SJSA1 (cell line): Measurements from ENCODE around the gene SRD5A3. TPM values are rescaled to one million over a fixed set of nuclear protein-coding genes. Genes with fewer than 3 reads are reported as not detected.

Source experiments
- DNase-seq, 2 experiments: peaks; one replicate each; pipeline ENCODE4 v3.0.0-alpha.2; 2015 to 2020; ENCODE audit warnings: low spot score in 2 of 2, low read depth in 1 of 2
- H3K27ac ChIP-seq: fragments of 250-450 bp; sonication (Bioruptor Pico); 2 replicates; pipeline ENCODE4 v1.5.1; 2020; ENCODE audit warnings: mild to moderate bottlenecking, moderate library complexity
- H3K27me3 ChIP-seq: fragments of 250-450 bp; sonication (Bioruptor Pico); replicated peaks from 2 replicates; pipeline ENCODE4 v1.5.1; 2020; ENCODE audit warnings: mild to moderate bottlenecking, moderate library complexity
- H3K36me3 ChIP-seq: fragments of 250-450 bp; sonication (Bioruptor Pico); 2 replicates; pipeline ENCODE4 v1.5.1; 2020; ENCODE audit warnings: mild to moderate bottlenecking
- H3K4me1 ChIP-seq: fragments of 250-450 bp; sonication (Bioruptor Pico); replicated peaks from 2 replicates; pipeline ENCODE4 v1.6.1; 2021; ENCODE audit warnings: mild to moderate bottlenecking
- H3K4me3 ChIP-seq: fragments of 250-450 bp; sonication (Bioruptor Pico); 2 replicates; pipeline ENCODE4 v1.5.1; 2020; ENCODE audit warnings: mild to moderate bottlenecking
- H3K9me3 ChIP-seq: fragments of 250-450 bp; sonication (Bioruptor Pico); replicated peaks from 2 replicates; pipeline ENCODE4 v1.5.1; 2020; ENCODE audit warnings: mild to moderate bottlenecking
- total RNA-seq: library from RNA; depleted of rRNA; stranded (reverse); fragments of >200 nt; shearing (Covaris generic); gene quantifications from 2 replicates; pipeline ENCODE4 v1.2.3, GENCODE V29; 2014; rRNA removed

SRD5A3 gene
- 13.6 and 18.2 TPM in 2 replicates for total RNA-seq

GRCh38 chr4:55345980-55346850 is at the start of gene SRD5A3:
Gene SRD5A3, plus strand, starts transcription at chr4:55346242. Its CDS starts 95 bp downstream, at chr4:55346337.
- peak; percentile 83 to 92 for DNase-seq
- peaks cover 14% of the 10 kb centered on the region for H3K4me1 ChIP-seq
- H3K27ac ChIP-seq, result peak within 1 kb of the TSS; percentile 60

GRCh38 chr4:55297346-55297745 is 48.7 kb upstream of the SRD5A3 start:
- H3K36me3 ChIP-seq, result no peaks in the 10 kb centered on the region
- no peaks in the 10 kb centered on the region for H3K4me1 ChIP-seq
- no peak overlapping the region for H3K27ac ChIP-seq
- no peaks in the 10 kb centered on the region for H3K9me3 ChIP-seq
- DNase-seq, result no peak
- no peaks in the 10 kb centered on the region for H3K27me3 ChIP-seq
- no peak overlapping the region for H3K4me3 ChIP-seq

More at GRCh38 chr4:55345980-55346850, at the start of gene SRD5A3:
- H3K4me3 ChIP-seq, result peak within 1 kb of the TSS; percentile 60
- H3K9me3 ChIP-seq, result no peaks in the 10 kb centered on the region
- no peaks in the 10 kb centered on the region for H3K36me3 ChIP-seq
- H3K27me3 ChIP-seq, result no peaks in the 10 kb centered on the region

GRCh38 chr4:55303760-55304165 is 42.3 kb upstream of the SRD5A3 start:
- Histone ChIP-seq H3K4me1 (no peaks in the 10 kb centered on the region), H3K9me3 (no peaks in the 10 kb centered on the region), H3K36me3 (no peaks in the 10 kb centered on the region), H3K27ac (no peak overlapping the region), H3K27me3 (no peaks in the 10 kb centered on the region), H3K4me3 (no peak overlapping the region)
- no peak for DNase-seq

- no peak overlapping the region for H3K4me3 ChIP-seq
Observed at GRCh38 chr4:55304303-55304702, 41.7 kb upstream of the SRD5A3 start.

GRCh38 chr4:55308071-55308470 is 38.0 kb upstream of the SRD5A3 start:
- Histone ChIP-seq H3K27ac (no peak overlapping the region), H3K4me3 (no peak overlapping the region), H3K27me3 (peaks cover 6% of the 10 kb centered on the region; the same call in 1 of the 2 replicates), H3K9me3 (no peaks in the 10 kb centered on the region; the same call in 1 of the 2 replicates), H3K36me3 (no peaks in the 10 kb centered on the region), H3K4me1 (no peaks in the 10 kb centered on the region)
- DNase-seq, result no peak

More at GRCh38 chr4:55304303-55304702, 41.7 kb upstream of the SRD5A3 start:
- Histone ChIP-seq H3K9me3 (no peaks in the 10 kb centered on the region), H3K27me3 (no peaks in the 10 kb centered on the region), H3K27ac (no peak overlapping the region), H3K36me3 (no peaks in the 10 kb centered on the region), H3K4me1 (no peaks in the 10 kb centered on the region)
- DNase-seq, result no peak

GRCh38 chr4:55311792-55312488 is 34.1 kb upstream of the SRD5A3 start:
- no peak for DNase-seq
- Histone ChIP-seq H3K36me3 (no peaks in the 10 kb centered on the region), H3K9me3 (no peaks in the 10 kb centered on the region; the same call in 1 of the 2 replicates), H3K4me3 (no peak overlapping the region), H3K27ac (no peak overlapping the region), H3K4me1 (no peaks in the 10 kb centered on the region), H3K27me3 (peaks cover 15% of the 10 kb centered on the region)

GRCh38 chr4:55312489-55313101 is 33.4 kb upstream of the SRD5A3 start:
- Histone ChIP-seq H3K4me3 (no peak overlapping the region), H3K27me3 (peaks cover 15% of the 10 kb centered on the region), H3K36me3 (no peaks in the 10 kb centered on the region), H3K27ac (no peak overlapping the region), H3K9me3 (no peaks in the 10 kb centered on the region; the same call in 1 of the 2 replicates), H3K4me1 (no peaks in the 10 kb centered on the region)
- peak in 1 of 2 experiments; percentile 7 for DNase-seq

GRCh38 chr4:55314141-55314820 is 31.8 kb upstream of the SRD5A3 start:
- no peaks in the 10 kb centered on the region; the same call in 1 of the 2 replicates for H3K9me3 ChIP-seq
- no peak for DNase-seq
- H3K36me3 ChIP-seq, result no peaks in the 10 kb centered on the region
- H3K27me3 ChIP-seq, result peaks cover 15% of the 10 kb centered on the region
- H3K4me3 ChIP-seq, result no peak overlapping the region
- H3K4me1 ChIP-seq, result no peaks in the 10 kb centered on the region
- H3K27ac ChIP-seq, result no peak overlapping the region

- DNase-seq, result no peak
- H3K9me3 ChIP-seq, result no peaks in the 10 kb centered on the region
- no peak overlapping the region for H3K4me3 ChIP-seq
- H3K4me1 ChIP-seq, result no peaks in the 10 kb centered on the region
- peaks cover 18% of the 10 kb centered on the region for H3K27me3 ChIP-seq
- H3K27ac ChIP-seq, result no peak overlapping the region
- H3K36me3 ChIP-seq, result no peaks in the 10 kb centered on the region
Observed at GRCh38 chr4:55318175-55319129, 27.6 kb upstream of the SRD5A3 start.

GRCh38 chr4:55321707-55322264 is 24.3 kb upstream of the SRD5A3 start:
- DNase-seq, result peak; percentile 60 to 73
- Histone ChIP-seq H3K27me3 (peaks cover 9% of the 10 kb centered on the region; the same call in 1 of the 2 replicates), H3K4me1 (0 out of 2 replicates have a peak, but pooled peaks cover 4% of the 10 kb centered on the region), H3K4me3 (no peak overlapping the region), H3K27ac (no peak overlapping the region), H3K9me3 (no peaks in the 10 kb centered on the region), H3K36me3 (no peaks in the 10 kb centered on the region)

GRCh38 chr4:55323375-55323774 is 22.7 kb upstream of the SRD5A3 start:
- Histone ChIP-seq H3K27me3 (peaks cover 9% of the 10 kb centered on the region; the same call in 1 of the 2 replicates), H3K36me3 (no peaks in the 10 kb centered on the region), H3K9me3 (no peaks in the 10 kb centered on the region), H3K27ac (no peak overlapping the region), H3K4me1 (0 out of 2 replicates have a peak, but pooled peaks cover 4% of the 10 kb centered on the region), H3K4me3 (no peak overlapping the region)
- DNase-seq, result no peak

- H3K4me3 ChIP-seq, result no peak overlapping the region
- no peak for DNase-seq
- H3K9me3 ChIP-seq, result no peaks in the 10 kb centered on the region
- no peak overlapping the region for H3K27ac ChIP-seq
- no peaks in the 10 kb centered on the region for H3K36me3 ChIP-seq
- 0 out of 2 replicates have a peak, but pooled peaks cover 4% of the 10 kb centered on the region for H3K4me1 ChIP-seq
- H3K27me3 ChIP-seq, result 0 out of 2 replicates have a peak, but pooled peaks cover 2% of the 10 kb centered on the region
Observed at GRCh38 chr4:55326629-55327028, 19.4 kb upstream of the SRD5A3 start.
